ENCODE data around the gene ME2. TPM values are rescaled to one million over a fixed set of nuclear protein-coding genes. Genes with fewer than 3 reads are reported as not detected.

ME2 gene
- total and polyA plus RNA-seq, 4 experiments from 2014 or later, result 48.6 to 53.5 (median 49.7) TPM

DNA sequence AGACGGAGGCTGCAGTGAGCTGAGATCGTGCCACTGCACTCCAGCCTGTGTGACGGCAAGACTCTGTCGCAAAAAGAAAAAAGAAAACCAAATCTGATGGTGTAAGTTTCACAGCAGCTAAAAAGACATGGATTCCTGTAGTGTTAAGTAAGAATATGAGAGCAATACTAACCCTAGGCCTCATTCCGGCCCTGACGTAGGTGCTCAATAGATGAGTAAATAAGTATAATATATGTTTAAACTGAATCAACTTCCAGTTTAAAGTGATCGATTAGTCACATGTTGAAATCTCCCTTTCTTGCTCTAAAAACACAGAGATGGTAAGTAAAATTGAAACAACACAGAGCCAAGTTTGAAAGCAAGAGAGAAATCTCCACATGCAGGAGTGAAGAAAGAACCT is 8.0 kb downstream of the ME2 start:
- Mint-ChIP-seq H3K27me3 (no peaks in the 10 kb centered on the region), H3K27ac (peak overlapping the region in 1 of 7 donors; percentile 88), H3K4me3 (no peak overlapping the region), H3K36me3 (peaks cover 13 to 16% of the 10 kb centered on the region in 2 donors), H3K9me3 (peaks cover 0 to 12% (median 0%) of the 10 kb centered on the region in 8 donors), H3K4me1 (peaks cover 13 to 20% (median 17%) of the 10 kb centered on the region in 4 donors)
- H3K9me3 ChIP-seq (ENCODE audit: control insufficient read depth in 1 of 2, low read length in 2 of 2), result no peaks in the 10 kb centered on the region
- DNase-seq, result no peak
- H3K36me3 ChIP-seq (ENCODE audit: insufficient read depth, low read length), result no peaks in the 10 kb centered on the region
- ChIA-PET POLR2A (ENCODE audit: partially characterized antibody) (interaction anchor here (1.2 to 2.8 kb wide), 2 partner anchors 8 to 144 kb away, joined by 3 to 15 read pairs; partner anchors contain the start of gene ME2), CTCF (ENCODE audit: partially characterized antibody) (interaction anchor here (1.2 kb wide), 1 partner anchor 67 kb away, joined by 4 read pairs; the partner anchor contains the start of gene MRO)
- intact Hi-C loops (cut with micrococcal nuclease), result no loop called here
- peaks cover 14% of the 10 kb centered on the region for H3K4me1 ChIP-seq (ENCODE audit: insufficient read depth, low read length)
- H3K27me3 ChIP-seq (ENCODE audit: insufficient read depth, low read length), result no peaks in the 10 kb centered on the region
- no peak overlapping the region for H3K4me3 ChIP-seq (ENCODE audit: low read length in 2 of 2)
- H3K27ac ChIP-seq (ENCODE audit: low read depth, low read length), result no peak overlapping the region

DNA sequence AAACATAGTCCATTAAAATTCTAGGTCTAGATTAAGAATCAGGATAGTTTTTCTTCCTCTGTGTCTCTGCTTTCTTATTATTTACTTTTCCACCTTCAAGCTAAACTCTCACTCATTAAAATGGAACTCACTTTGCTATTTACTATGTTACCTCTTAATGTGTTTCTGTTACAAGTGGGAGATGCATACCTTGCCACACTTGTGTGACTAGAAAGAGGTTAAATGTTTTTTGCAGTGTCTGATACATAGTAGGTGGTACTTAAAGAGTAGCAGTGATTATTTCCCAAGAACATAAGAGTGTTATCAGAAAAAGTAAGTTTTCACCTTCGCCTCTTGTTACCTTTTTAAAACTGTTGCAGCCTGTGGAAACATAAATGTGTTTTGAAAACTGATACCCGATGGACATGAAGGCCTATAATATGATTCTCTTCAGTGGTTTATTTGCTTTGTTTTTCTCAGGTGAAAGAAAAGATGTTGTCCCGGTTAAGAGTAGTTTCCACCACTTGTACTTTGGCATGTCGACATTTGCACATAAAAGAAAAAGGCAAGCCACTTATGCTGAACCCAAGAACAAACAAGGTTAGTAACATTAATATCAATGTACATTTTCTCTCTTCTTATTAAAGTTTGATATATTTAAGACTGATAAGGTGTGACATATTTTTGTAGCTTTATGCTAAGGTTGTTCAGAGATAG is 16.6 kb downstream of the ME2 start:
- no peaks in the 10 kb centered on the region for H3K27me3 Mint-ChIP-seq
- peaks cover 35% of the 10 kb centered on the region in 2 donors for H3K36me3 Mint-ChIP-seq
- H3K4me3 Mint-ChIP-seq, result no peak overlapping the region
- peaks cover 11% of the 10 kb centered on the region for H3K36me3 ChIP-seq (ENCODE audit: insufficient read depth, low read length)
- ChIA-PET POLR2A (ENCODE audit: partially characterized antibody) (interaction anchor here (0.6 kb wide), 1 partner anchor 135 kb away, joined by 4 read pairs; the partner anchor contains the start of gene SMAD4), CTCF (ENCODE audit: partially characterized antibody) (interaction anchor here (1.4 kb wide), 1 partner anchor 17 kb away, joined by 3 read pairs; the partner anchor contains the start of gene ME2)
- H3K4me3 ChIP-seq (ENCODE audit: low read length in 2 of 2), result no peak overlapping the region
- DNase-seq, result no peak
- no peaks in the 10 kb centered on the region for H3K4me1 ChIP-seq (ENCODE audit: insufficient read depth, low read length)
- H3K27ac Mint-ChIP-seq, result peak overlapping the region in 3 of 7 donors; percentile 3 to 68 (median 42)
- intact Hi-C loops (cut with micrococcal nuclease), result no loop called here
- H3K4me1 Mint-ChIP-seq, result peaks cover 9 to 20% (median 16%) of the 10 kb centered on the region in 4 donors
- H3K9me3 Mint-ChIP-seq, result peaks cover 0 to 2% (median 0%) of the 10 kb centered on the region in 8 donors
- no peak overlapping the region for H3K27ac ChIP-seq (ENCODE audit: low read depth, low read length)
- no peaks in the 10 kb centered on the region for H3K27me3 ChIP-seq (ENCODE audit: insufficient read depth, low read length)
- H3K9me3 ChIP-seq (ENCODE audit: control insufficient read depth in 1 of 2, low read length in 2 of 2), result no peaks in the 10 kb centered on the region

DNA sequence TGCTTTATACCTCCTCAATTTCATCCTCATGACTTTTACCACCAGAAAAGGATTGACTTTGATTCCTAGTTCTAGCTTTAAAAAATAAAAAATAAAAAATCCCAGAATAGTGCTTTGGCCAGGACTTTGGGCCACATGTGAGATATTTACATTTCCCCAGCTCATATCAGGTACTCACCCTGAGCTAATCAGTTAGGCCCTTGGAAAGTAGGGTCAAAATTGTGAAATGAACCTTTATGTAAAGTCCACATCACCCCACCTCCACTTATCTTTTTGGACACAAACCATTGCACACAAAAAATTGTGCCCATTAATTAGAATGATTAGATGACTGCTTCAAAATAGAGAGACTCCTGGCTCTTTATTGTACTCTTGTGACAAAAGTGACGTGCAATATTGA is 17.2 kb downstream of the ME2 start:
- no peaks in the 10 kb centered on the region for H3K9me3 ChIP-seq (ENCODE audit: control insufficient read depth in 1 of 2, low read length in 2 of 2)
- peaks cover 16% of the 10 kb centered on the region for H3K36me3 ChIP-seq (ENCODE audit: insufficient read depth, low read length)
- H3K27me3 Mint-ChIP-seq, result no peaks in the 10 kb centered on the region
- intact Hi-C loops (cut with micrococcal nuclease), result no loop called here
- peaks cover 9 to 20% (median 16%) of the 10 kb centered on the region in 4 donors for H3K4me1 Mint-ChIP-seq
- H3K9me3 Mint-ChIP-seq, result peaks cover 0 to 2% (median 0%) of the 10 kb centered on the region in 8 donors
- POLR2A ChIA-PET (ENCODE audit: partially characterized antibody), result no interaction called here
- CTCF ChIA-PET (ENCODE audit: partially characterized antibody), result no interaction called here
- no peak overlapping the region for H3K4me3 ChIP-seq (ENCODE audit: low read length in 2 of 2)
- H3K27me3 ChIP-seq (ENCODE audit: insufficient read depth, low read length), result no peaks in the 10 kb centered on the region
- DNase-seq, result no peak
- peak overlapping the region in 2 of 7 donors; percentile 35 to 85 for H3K27ac Mint-ChIP-seq
- peaks cover 35% of the 10 kb centered on the region in 2 donors for H3K36me3 Mint-ChIP-seq
- no peaks in the 10 kb centered on the region for H3K4me1 ChIP-seq (ENCODE audit: insufficient read depth, low read length)
- H3K27ac ChIP-seq (ENCODE audit: low read depth, low read length), result no peak overlapping the region
- H3K4me3 Mint-ChIP-seq, result no peak overlapping the region

DNA sequence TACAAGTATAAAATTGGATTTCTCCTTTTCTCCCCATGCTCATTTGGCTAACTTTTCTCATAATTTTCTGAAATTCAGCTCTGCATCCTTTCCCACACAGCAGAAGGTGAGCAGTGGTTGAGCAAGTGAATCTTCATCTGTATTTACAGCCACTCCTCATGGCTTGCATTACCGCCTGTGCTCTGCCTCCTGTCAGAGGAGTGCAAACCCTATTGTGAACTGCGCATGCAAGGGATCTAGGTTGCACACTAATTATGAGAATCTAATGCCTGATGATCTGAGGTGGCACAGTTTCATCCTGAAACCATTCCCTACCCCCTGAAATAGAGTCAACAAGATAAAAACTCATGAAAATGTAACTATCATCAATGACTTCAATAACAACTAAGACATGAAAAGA is 20.0 kb downstream of the ME2 start:
- Mint-ChIP-seq H3K36me3 (peaks cover 45 to 48% of the 10 kb centered on the region in 2 donors), H3K27me3 (no peaks in the 10 kb centered on the region), H3K4me3 (no peak overlapping the region), H3K9me3 (peaks cover 0 to 2% (median 0%) of the 10 kb centered on the region in 8 donors), H3K4me1 (peaks cover 5 to 17% (median 11%) of the 10 kb centered on the region in 4 donors), H3K27ac (peak overlapping the region in 1 of 7 donors; percentile 42)
- POLR2A ChIA-PET (ENCODE audit: partially characterized antibody), result interaction anchor here (0.9 kb wide), 1 partner anchor 20 kb away, joined by 3 read pairs; no protein-coding TSS in a partner anchor
- CTCF ChIA-PET (ENCODE audit: partially characterized antibody), result no interaction called here
- Histone ChIP-seq H3K27me3 (ENCODE audit: insufficient read depth, low read length) (no peaks in the 10 kb centered on the region), H3K9me3 (ENCODE audit: control insufficient read depth in 1 of 2, low read length in 2 of 2) (no peaks in the 10 kb centered on the region), H3K27ac (ENCODE audit: low read depth, low read length) (no peak overlapping the region), H3K36me3 (ENCODE audit: insufficient read depth, low read length) (peaks cover 17% of the 10 kb centered on the region), H3K4me1 (ENCODE audit: insufficient read depth, low read length) (no peaks in the 10 kb centered on the region), H3K4me3 (ENCODE audit: low read length in 2 of 2) (no peak overlapping the region)
- DNase-seq, result no peak
- intact Hi-C loops (cut with micrococcal nuclease), result no loop called here

DNA sequence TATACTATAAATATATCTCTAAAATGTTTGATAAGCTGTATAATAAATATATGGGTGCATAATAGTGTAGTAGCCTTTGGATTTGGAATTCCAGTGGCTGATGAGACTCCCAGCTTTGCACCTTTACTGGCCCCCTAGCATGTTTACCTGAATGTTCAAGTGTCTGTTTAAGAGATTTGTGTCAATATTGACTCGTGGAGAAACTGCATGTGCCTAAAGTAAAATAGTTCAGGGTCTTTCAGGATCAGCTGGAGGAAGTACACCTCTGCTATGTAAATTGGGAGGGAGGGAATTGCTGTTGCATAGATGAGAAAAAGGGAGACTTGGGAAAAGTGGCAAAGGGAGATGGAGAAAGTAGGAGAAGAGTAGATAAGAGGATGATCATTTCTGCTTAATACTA is 23.9 kb downstream of the ME2 start:
- CTCF ChIA-PET (ENCODE audit: partially characterized antibody), result no interaction called here

DNA sequence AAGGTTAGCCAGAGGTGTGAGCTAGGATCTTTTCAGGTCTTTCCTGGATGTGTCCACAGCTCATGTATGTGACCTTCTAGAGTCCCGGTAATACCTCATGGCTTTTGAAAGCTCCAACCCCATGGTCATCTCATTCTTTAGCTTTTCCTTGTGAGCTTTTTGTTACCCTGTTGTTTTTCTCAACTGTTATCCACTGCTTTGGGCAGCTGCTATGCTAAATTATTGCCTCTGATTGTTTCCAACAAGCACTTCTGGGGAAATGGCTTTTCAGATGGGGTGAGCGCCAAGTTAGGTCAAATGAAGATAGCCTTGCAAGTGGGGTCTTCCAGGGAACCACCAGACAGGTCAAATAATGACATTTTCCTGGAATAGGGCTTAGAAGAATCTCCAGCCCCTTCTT is 27.9 kb downstream of the ME2 start:
- no peak overlapping the region for H3K27ac ChIP-seq (ENCODE audit: low read depth, low read length)
- CTCF ChIA-PET (ENCODE audit: partially characterized antibody), result no interaction called here
- H3K36me3 Mint-ChIP-seq, result peaks cover 62 to 67% of the 10 kb centered on the region in 2 donors

More for the DNA sequence above, 23.9 kb downstream of the ME2 start:
- H3K9me3 Mint-ChIP-seq, result peaks cover 0 to 7% (median 0%) of the 10 kb centered on the region in 8 donors
- H3K36me3 Mint-ChIP-seq, result peaks cover 50 to 63% of the 10 kb centered on the region in 2 donors
- Histone ChIP-seq H3K27ac (ENCODE audit: low read depth, low read length) (no peak overlapping the region), H3K4me3 (ENCODE audit: low read length in 2 of 2) (no peak overlapping the region), H3K9me3 (ENCODE audit: control insufficient read depth in 1 of 2, low read length in 2 of 2) (peaks cover 0 to 3% of the 10 kb centered on the region in 2 donors), H3K27me3 (ENCODE audit: insufficient read depth, low read length) (no peaks in the 10 kb centered on the region), H3K4me1 (ENCODE audit: insufficient read depth, low read length) (no peaks in the 10 kb centered on the region), H3K36me3 (ENCODE audit: insufficient read depth, low read length) (peaks cover 14% of the 10 kb centered on the region)
- DNase-seq, result no peak
- no peak overlapping the region for H3K4me3 Mint-ChIP-seq
- H3K27ac Mint-ChIP-seq, result peak overlapping the region in 2 of 7 donors; percentile 50 to 85
- no peaks in the 10 kb centered on the region for H3K27me3 Mint-ChIP-seq
- POLR2A ChIA-PET (ENCODE audit: partially characterized antibody), result interaction anchor here (1.3 kb wide), 1 partner anchor 24 kb away, joined by 5 read pairs; the partner anchor contains the start of gene ME2
- intact Hi-C loops (cut with micrococcal nuclease), result no loop called here
- peaks cover 4 to 18% (median 11%) of the 10 kb centered on the region in 4 donors for H3K4me1 Mint-ChIP-seq

DNA sequence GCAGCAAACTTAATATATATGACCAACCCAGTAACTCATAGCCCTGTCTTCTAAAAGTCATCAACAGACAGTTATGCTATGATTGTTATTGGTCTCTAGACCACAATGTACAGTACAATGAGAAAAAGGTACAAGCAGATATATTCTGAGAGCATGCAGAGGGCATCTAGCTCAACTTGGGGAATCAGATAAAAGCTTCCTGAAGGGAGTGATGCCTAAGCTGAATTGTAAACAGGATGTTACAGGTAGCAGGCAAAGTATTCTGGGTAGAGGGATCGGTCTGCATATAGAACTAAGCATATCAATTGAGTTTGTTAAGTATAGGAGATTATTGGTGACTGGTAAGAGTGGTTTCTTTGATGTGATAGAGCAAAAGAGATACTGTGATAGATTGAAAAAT is 30.3 kb downstream of the ME2 start:
- intact Hi-C loops (cut with micrococcal nuclease), result no loop called here
- Histone ChIP-seq H3K36me3 (ENCODE audit: insufficient read depth, low read length) (peaks cover 18% of the 10 kb centered on the region), H3K9me3 (ENCODE audit: control insufficient read depth in 1 of 2, low read length in 2 of 2) (peaks cover 0 to 3% of the 10 kb centered on the region in 2 donors), H3K4me3 (ENCODE audit: low read length in 2 of 2) (no peak overlapping the region), H3K27me3 (ENCODE audit: insufficient read depth, low read length) (no peaks in the 10 kb centered on the region), H3K4me1 (ENCODE audit: insufficient read depth, low read length) (peaks cover 8% of the 10 kb centered on the region), H3K27ac (ENCODE audit: low read depth, low read length) (no peak overlapping the region)
- Mint-ChIP-seq H3K36me3 (peaks cover 74 to 77% of the 10 kb centered on the region in 2 donors), H3K4me1 (peaks cover 15 to 30% (median 23%) of the 10 kb centered on the region in 4 donors), H3K27me3 (no peaks in the 10 kb centered on the region), H3K4me3 (peak overlapping the region in 3 of 8 donors; percentile 15 to 75 (median 43)), H3K27ac (peak overlapping the region in 6 of 7 donors; percentile 52 to 98 (median 72)), H3K9me3 (peaks cover 0 to 7% (median 0%) of the 10 kb centered on the region in 8 donors)
- DNase-seq, result peak in 3 of 5 donors; percentile 1 to 25 (median 13)
- CTCF ChIA-PET (ENCODE audit: partially characterized antibody), result interaction anchor here (0.9 to 2.1 kb wide), 4 partner anchors 24 to 142 kb away, joined by 3 to 5 read pairs (median 4); partner anchors contain the start of gene ME2
- POLR2A ChIA-PET (ENCODE audit: partially characterized antibody), result interaction anchor here (1.4 to 1.8 kb wide), 2 partner anchors 31 to 58 kb away, joined by 4 to 11 read pairs; partner anchors contain the start of gene ME2

More for the DNA sequence above, 27.9 kb downstream of the ME2 start:
- H3K27ac Mint-ChIP-seq, result peak overlapping the region in 3 of 7 donors; percentile 2 to 66 (median 58)
- no peak for DNase-seq
- Histone ChIP-seq H3K27me3 (ENCODE audit: insufficient read depth, low read length) (no peaks in the 10 kb centered on the region), H3K36me3 (ENCODE audit: insufficient read depth, low read length) (peaks cover 13% of the 10 kb centered on the region), H3K9me3 (ENCODE audit: control insufficient read depth in 1 of 2, low read length in 2 of 2) (peaks cover 0 to 3% of the 10 kb centered on the region in 2 donors), H3K4me3 (ENCODE audit: low read length in 2 of 2) (no peak overlapping the region), H3K4me1 (ENCODE audit: insufficient read depth, low read length) (peaks cover 8% of the 10 kb centered on the region)
- POLR2A ChIA-PET (ENCODE audit: partially characterized antibody), result interaction anchor here (1.0 kb wide), 1 partner anchor 28 kb away, joined by 4 read pairs; the partner anchor contains the start of gene ME2
- peaks cover 0 to 7% (median 0%) of the 10 kb centered on the region in 8 donors for H3K9me3 Mint-ChIP-seq
- intact Hi-C loops (cut with micrococcal nuclease), result no loop called here
- H3K4me1 Mint-ChIP-seq, result peaks cover 17 to 30% (median 24%) of the 10 kb centered on the region in 4 donors
- no peak overlapping the region for H3K4me3 Mint-ChIP-seq
- no peaks in the 10 kb centered on the region for H3K27me3 Mint-ChIP-seq
